ENCODE measurements around the gene ACP3.

The ACP3 gene

GRCh38 chr3:132315851-132316250 is 1.4 kb upstream of the ACP3 start:
- DNase-seq (ENCODE audit: low read depth in 1 of 2, low spot score in 1 of 2), result no peak

DNA sequence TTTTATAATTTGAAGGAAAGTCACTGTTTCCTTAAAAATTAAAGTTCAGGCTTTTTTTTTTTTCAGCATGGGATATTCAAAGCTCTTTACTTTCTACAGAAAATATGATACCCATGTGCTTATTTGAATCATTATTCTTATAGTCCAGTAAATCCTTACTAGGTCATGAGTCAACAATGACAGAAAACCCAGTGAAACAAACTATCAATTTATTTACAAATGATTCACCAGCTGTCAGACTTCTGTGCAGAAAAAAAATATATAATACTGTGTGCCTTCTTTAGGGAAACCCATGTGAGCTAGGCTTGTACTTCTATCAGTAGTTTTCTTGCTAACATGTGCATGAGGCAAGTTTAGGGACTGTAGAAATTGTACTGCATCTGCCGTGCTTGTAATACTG is 1.2 kb downstream of the ACP3 start:
- no peak for DNase-seq (ENCODE audit: low read depth in 1 of 2, low spot score in 1 of 2)

GRCh38 chr3:132321304-132321703 is 4.1 kb downstream of the ACP3 start:
- no peak for DNase-seq (ENCODE audit: low read depth in 1 of 2, low spot score in 1 of 2)

DNA sequence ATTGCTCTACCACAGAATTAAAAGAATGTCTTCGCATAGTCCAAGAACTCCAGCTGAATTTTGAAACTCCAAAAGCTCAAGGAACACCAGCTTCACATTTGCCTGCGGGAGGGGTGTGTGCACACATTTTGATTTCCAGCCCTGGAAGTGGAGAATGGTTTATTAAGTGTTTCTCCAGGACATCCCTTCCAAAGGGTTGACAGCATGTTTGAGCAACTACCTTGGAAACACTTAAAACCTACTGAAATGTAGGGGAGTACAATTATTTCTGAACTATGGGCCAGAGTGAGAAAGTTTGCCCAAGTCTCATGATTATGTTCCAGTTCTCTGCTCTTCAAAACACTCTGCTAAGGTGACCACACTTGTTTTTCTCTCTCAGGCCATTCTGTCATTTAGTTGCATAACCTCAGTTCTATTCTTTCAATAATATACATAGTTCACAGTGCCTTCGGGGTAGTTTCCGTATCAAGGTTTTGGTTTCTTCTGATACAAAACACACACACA is 7.9 kb downstream of the ACP3 start:
- no peak for DNase-seq (ENCODE audit: low read depth in 1 of 2, low spot score in 1 of 2)

GRCh38 chr3:132325634-132326033 is 8.4 kb downstream of the ACP3 start:
- DNase-seq (ENCODE audit: low read depth in 1 of 2, low spot score in 1 of 2), result no peak

DNA sequence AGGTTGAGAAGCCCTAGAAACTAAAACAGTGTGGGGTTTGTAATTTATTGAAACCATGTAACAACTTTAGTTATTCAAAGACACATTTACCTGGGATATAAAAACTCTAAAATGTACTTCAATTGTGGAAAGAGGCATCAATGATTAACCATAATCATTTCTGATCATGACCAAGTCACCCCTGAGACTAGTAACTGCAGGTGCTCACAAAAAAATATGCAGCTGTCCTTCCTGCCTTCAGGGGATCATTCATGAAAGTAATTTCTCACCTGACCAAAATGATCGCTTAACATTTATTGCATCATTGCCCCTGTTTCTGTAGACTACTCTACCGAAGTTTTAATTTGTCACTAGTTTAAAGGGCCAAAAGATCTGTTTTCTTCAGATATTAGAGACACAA is 9.0 kb downstream of the ACP3 start:
- DNase-seq (ENCODE audit: low read depth in 1 of 2, low spot score in 1 of 2), result no peak

DNA sequence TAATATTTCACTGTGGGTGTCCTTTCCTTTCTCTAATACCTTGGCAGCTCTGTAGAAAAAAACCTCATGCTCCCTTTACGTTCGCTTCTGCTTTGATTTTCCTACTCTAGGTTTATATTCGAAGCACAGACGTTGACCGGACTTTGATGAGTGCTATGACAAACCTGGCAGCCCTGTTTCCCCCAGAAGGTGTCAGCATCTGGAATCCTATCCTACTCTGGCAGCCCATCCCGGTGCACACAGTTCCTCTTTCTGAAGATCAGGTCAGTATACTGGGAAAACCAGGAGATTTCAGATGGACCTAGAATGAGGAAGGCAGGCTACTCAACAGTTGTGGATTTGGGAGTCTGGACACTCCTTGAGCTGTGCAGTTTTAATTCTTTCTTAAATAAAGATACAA is 14.9 kb downstream of the ACP3 start:
- no peak for DNase-seq (ENCODE audit: low read depth in 1 of 2, low spot score in 1 of 2)

DNA sequence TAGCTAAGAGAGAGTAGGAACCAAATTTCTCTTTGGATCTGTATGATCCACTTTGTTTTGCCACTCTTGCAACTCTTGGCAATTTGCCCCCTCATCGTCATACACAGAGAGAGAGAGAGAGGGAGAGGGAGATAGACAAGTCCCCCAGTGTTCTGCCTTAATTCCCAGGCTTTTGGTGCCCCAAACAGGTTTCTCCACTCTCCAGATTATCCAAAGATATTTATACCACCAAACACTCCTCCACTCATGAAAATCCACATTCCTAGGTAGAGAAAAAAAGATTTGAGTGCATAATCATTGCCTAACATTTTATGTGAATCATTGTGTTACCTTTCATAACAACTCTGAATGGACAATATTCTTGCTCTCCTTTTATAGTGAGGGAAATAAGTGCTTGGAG is 15.3 kb downstream of the ACP3 start:
- no peak for DNase-seq (ENCODE audit: low read depth in 1 of 2, low spot score in 1 of 2)

GRCh38 chr3:132341746-132342145 is 24.5 kb downstream of the ACP3 start:
- no peak for DNase-seq (ENCODE audit: low read depth in 1 of 2, low spot score in 1 of 2)

DNA sequence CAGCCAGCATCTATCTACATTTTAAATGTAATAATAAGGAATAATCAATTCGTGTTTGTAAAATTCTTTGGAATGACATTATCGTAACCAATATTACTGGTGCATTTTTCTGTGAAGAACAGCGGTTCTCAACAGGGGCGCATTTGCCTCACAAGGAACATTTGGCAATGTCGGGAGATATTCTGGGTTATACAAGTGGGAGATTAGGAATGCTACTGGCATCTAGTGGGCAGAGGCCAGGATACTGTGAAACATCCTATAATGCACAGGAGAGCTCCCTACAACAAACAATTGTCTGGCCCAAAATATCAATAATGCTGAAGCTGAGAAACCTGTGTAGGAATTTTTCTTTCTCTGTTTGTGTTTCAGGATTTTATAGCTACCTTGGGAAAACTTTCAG is 25.0 kb downstream of the ACP3 start:
- no peak for DNase-seq (ENCODE audit: low read depth in 1 of 2, low spot score in 1 of 2)

DNA sequence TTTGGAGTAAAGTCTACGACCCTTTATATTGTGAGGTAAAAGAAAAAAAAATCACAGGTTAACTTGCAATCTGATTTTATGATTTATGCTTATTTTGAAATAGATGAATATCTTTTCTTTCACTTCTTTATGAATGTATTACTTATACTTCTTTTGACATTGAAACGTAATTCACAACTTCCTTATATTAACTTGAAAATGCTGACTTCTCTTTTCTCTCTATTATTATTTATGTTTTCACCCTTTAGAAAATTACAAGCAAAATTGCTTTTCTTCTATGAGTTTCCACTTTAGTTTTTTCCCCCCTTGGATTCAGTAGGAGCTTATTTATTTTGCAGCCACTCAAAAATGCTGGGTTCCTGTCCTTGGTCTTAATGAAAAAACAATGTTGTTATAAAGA is 25.4 kb downstream of the ACP3 start:
- DNase-seq (ENCODE audit: low read depth in 1 of 2, low spot score in 1 of 2), result no peak

GRCh38 chr3:132343018-132343612 is 25.9 kb downstream of the ACP3 start:
- DNase-seq (ENCODE audit: low read depth in 1 of 2, low spot score in 1 of 2), result no peak

DNA sequence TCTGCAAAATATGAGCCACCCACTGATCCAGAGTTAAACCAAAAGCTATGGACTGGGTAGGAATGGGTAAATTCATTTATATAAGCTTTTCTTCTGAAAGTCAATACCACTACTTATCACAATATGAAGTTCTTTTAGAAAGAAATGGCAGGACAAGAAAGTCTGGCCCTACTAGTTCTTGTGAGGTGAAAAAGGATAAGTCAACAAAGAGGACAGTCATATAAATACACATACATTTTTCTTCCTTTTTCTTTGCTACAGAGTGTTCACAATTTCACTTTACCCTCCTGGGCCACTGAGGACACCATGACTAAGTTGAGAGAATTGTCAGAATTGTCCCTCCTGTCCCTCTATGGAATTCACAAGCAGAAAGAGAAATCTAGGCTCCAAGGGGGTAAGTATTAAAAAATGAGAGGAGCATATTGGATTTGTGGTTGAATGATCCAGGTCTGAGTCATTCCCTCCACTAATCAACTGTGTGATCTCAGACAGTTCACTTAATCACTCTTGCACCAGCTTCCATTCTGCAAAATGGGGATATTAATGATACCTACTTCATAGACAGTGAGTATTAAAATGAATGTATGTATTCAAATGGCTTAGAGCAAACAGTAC is 27.6 kb downstream of the ACP3 start:
- no peak for DNase-seq (ENCODE audit: low read depth in 1 of 2, low spot score in 1 of 2)

- DNase-seq (ENCODE audit: low read depth in 1 of 2, low spot score in 1 of 2), result no peak
These were observed 29.9 kb downstream of the ACP3 start for GRCh38 chr3:132346841-132347736.

- DNase-seq (ENCODE audit: low read depth in 1 of 2, low spot score in 1 of 2), result no peak
These were observed 30.6 kb downstream of the ACP3 start for GRCh38 chr3:132347811-132348210.

DNA sequence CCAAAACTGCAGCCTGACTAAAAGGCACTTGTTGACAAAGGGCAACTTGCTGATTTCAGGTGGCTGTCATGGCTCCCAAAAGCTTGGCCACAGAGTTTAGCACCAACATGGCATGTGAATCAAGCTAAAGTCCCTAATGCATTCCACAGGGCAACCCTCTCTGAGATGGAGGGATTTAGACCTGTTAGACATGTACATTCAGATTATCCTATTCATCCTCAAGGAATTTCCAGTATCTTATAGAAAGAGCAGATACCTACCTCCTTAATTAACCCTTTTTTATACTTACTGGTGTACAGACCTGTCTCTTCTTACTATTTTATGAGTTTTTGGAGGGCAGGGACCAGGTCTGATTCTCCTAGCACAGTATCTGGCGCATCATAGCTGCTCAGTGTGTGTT is 31.3 kb downstream of the ACP3 start:
- DNase-seq (ENCODE audit: low read depth in 1 of 2, low spot score in 1 of 2), result no peak

DNA sequence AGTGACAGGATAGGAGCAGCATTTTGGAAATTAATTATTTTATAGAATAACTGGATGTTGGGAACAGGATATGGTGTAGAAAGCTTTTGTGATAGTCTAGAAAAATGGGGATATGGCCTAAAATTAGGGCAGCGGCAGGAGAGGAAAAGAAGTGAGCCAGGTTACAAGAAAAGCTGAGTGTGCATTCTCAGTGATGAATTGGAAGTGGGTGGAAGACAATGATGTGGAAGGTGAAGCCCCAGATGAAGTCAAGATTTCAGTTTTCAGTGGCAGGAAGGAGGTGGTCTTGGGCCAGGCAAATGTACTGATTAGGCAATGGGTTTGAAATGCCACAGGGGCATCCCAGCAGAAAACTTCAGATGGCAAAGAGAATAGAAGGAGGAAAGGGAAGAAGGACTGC is 33.6 kb downstream of the ACP3 start:
- DNase-seq (ENCODE audit: low read depth in 1 of 2, low spot score in 1 of 2), result no peak

GRCh38 chr3:132351222-132351806 is 34.1 kb downstream of the ACP3 start:
- DNase-seq (ENCODE audit: low read depth in 1 of 2, low spot score in 1 of 2), result no peak

GRCh38 chr3:132352556-132353143 is 35.4 kb downstream of the ACP3 start:
- DNase-seq (ENCODE audit: low read depth in 1 of 2, low spot score in 1 of 2), result peak; percentile 23 to 37

- no peak for DNase-seq (ENCODE audit: low read depth in 1 of 2, low spot score in 1 of 2)
These were observed 37.9 kb downstream of the ACP3 start for GRCh38 chr3:132354916-132355702.

- DNase-seq (ENCODE audit: low read depth in 1 of 2, low spot score in 1 of 2), result no peak
These were observed 39.4 kb downstream of the ACP3 start for GRCh38 chr3:132356568-132356967.

All from activated T-helper 1 cell treated with anti-CD3 and anti-CD28 coated beads, Interleukin-2, amount 50 U/mL, for 16 hours (primary cell).